Loucy (cell line): ENCODE data around the gene LILRB2.
"Not testable (repeated sequence)": the region's sequence is repeated elsewhere in the genome, so short reads cannot be mapped to it uniquely, and the experiment has no call there.

Experiments used
- H2AFZ ChIP-seq: fragments of 200-600 bp; sonication (generic); 2 replicates; pipeline ENCODE4 v1.6.0; 2016; ENCODE audit warnings: antibody characterized with exemption, mild to moderate bottlenecking, low read length, moderate library complexity
- H3F3A ChIP-seq: fragments of 200-600 bp; 2 replicates; pipeline ENCODE4 v1.6.0; 2016; ENCODE audit warnings: antibody characterized with exemption, low read depth, mild to moderate bottlenecking
- H3K27me3 ChIP-seq: fragments of 200-600 bp; sonication (generic); 2 replicates; pipeline ENCODE4 v1.6.1; 2014; ENCODE audit warnings: low read length, mild to moderate bottlenecking; ENCODE audit not compliant: insufficient read depth, poor library complexity, severe bottlenecking
- H3K36me3 ChIP-seq: fragments of 200-600 bp; sonication (generic); 2 replicates; pipeline ENCODE4 v1.6.1; 2016; ENCODE audit warnings: low read length; ENCODE audit not compliant: insufficient read depth
- H3K4me1 ChIP-seq: fragments of 200-600 bp; sonication (generic); 2 replicates; pipeline ENCODE4 v1.5.1; 2014; ENCODE audit warnings: low read length, mild to moderate bottlenecking; ENCODE audit not compliant: insufficient read depth, poor library complexity, severe bottlenecking
- H3K4me2 ChIP-seq: fragments of 200-600 bp; sonication (generic); 2 replicates; pipeline ENCODE4 v1.6.0; 2014; ENCODE audit warnings: antibody characterized with exemption, low read length, low read depth, mild to moderate bottlenecking; ENCODE audit not compliant: poor library complexity, severe bottlenecking
- H3K4me3 ChIP-seq: fragments of 200-600 bp; sonication (generic); 2 replicates; pipeline ENCODE4 v1.5.1; 2014; ENCODE audit warnings: low read length, mild to moderate bottlenecking, mixed read lengths; ENCODE audit not compliant: poor library complexity, severe bottlenecking
- H3K79me2 ChIP-seq: fragments of 200-600 bp; sonication (generic); 2 replicates; pipeline ENCODE4 v1.6.1; 2014; ENCODE audit warnings: low read length; ENCODE audit not compliant: insufficient read depth
- H3K9ac ChIP-seq: fragments of 200-600 bp; sonication (generic); 2 replicates; pipeline ENCODE4 v1.6.0; 2014; ENCODE audit warnings: mild to moderate bottlenecking, low read depth, low read length, moderate library complexity; ENCODE audit not compliant: poor library complexity, severe bottlenecking
- H3K9me2 ChIP-seq: fragments of 200-600 bp; sonication (generic); replicated peaks from 2 replicates; pipeline ENCODE4 v1.6.1; 2016; ENCODE audit warnings: low read depth, low read length, mixed read lengths
- H3K9me3 ChIP-seq: fragments of 200-600 bp; sonication (generic); 2 replicates; pipeline ENCODE4 v1.6.1; 2014; ENCODE audit warnings: mild to moderate bottlenecking, antibody characterized with exemption, low read length, low read depth; ENCODE audit not compliant: insufficient read depth
- H4K20me1 ChIP-seq: fragments of 200-600 bp; sonication (generic); 2 replicates; pipeline ENCODE4 v1.6.0; 2014; ENCODE audit warnings: antibody characterized with exemption, low read length, mild to moderate bottlenecking; ENCODE audit not compliant: insufficient read depth, poor library complexity, severe bottlenecking
- CTCF ChIP-seq: fragments of 200-600 bp; sonication (generic); conservative IDR thresholded peaks from 2 replicates; pipeline ENCODE4 v1.5.1; 2014; ENCODE audit warnings: mild to moderate bottlenecking, antibody characterized with exemption, low read length
- EZH2phosphoT487 ChIP-seq: fragments of 200-600 bp; IDR thresholded peaks from 2 replicates; pipeline ENCODE4 v1.6.1; 2018; ENCODE audit warnings: antibody characterized with exemption, mild to moderate bottlenecking, moderate library complexity, borderline replicate concordance

The LILRB2 gene

DNA sequence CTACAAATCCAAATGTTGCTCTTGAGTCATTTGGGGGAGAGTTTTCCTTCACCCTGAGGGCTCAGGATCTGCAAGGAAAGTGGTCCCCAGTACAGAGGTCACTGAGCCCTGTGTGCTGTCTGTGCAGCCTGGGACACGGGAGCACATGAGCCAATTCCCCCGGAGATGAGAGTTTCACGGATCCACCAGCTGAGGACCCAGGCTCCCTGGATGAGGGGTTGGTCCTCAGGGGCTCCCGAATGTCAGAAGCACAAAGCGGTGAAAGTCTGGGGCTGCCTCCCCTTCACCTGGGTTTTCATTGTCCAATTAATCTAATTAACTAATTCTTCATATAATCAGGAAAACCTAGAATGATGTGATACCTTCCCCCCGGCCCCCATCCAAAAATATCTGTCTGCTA is 13.6 kb upstream of the LILRB2 start:
- Histone ChIP-seq H3K9ac (no peak overlapping the region), H3K79me2 (no peaks in the 10 kb centered on the region), H3F3A (no peaks in the 10 kb centered on the region), H3K4me1 (no peaks in the 10 kb centered on the region), H4K20me1 (no peaks in the 10 kb centered on the region), H3K9me3 (no peaks in the 10 kb centered on the region), H3K4me2 (no peak overlapping the region), H3K4me3 (no peak overlapping the region), H3K9me2 (no peaks in the 10 kb centered on the region), H3K36me3 (no peaks in the 10 kb centered on the region), H2AFZ (no peak overlapping the region), H3K27me3 (no peaks in the 10 kb centered on the region)
- no peak for TF ChIP-seq CTCF
- no peak for TF ChIP-seq EZH2phosphoT487

GRCh38 chr19:54289160-54289559 is 8.2 kb upstream of the LILRB2 start:
- not testable (repeated sequence) for H3K9me2 ChIP-seq, H2AFZ ChIP-seq, H4K20me1 ChIP-seq, H3K27me3 ChIP-seq, H3K9me3 ChIP-seq, H3F3A ChIP-seq, H3K9ac ChIP-seq, H3K79me2 ChIP-seq, H3K36me3 ChIP-seq, H3K4me3 ChIP-seq, H3K4me2 ChIP-seq
- H3K4me1 ChIP-seq: peaks cover 25% of the 10 kb centered on the region

- peaks cover 42% of the 10 kb centered on the region for H3K4me1 ChIP-seq
- H3K9me2 ChIP-seq: no peaks in the 10 kb centered on the region
- H3K36me3 ChIP-seq: no peaks in the 10 kb centered on the region
- H4K20me1 ChIP-seq: no peaks in the 10 kb centered on the region
- H3K79me2 ChIP-seq: no peaks in the 10 kb centered on the region
- no peaks in the 10 kb centered on the region for H3K27me3 ChIP-seq
- TF ChIP-seq EZH2phosphoT487: no peak
- no peak for TF ChIP-seq CTCF
- H2AFZ ChIP-seq: no peak overlapping the region
- H3K4me3 ChIP-seq: no peak overlapping the region
- no peak overlapping the region for H3K9ac ChIP-seq
- no peak overlapping the region for H3K4me2 ChIP-seq
- no peaks in the 10 kb centered on the region for H3K9me3 ChIP-seq
- H3F3A ChIP-seq: no peaks in the 10 kb centered on the region
Measured at GRCh38 chr19:54287456-54287855, 6.5 kb upstream of the LILRB2 start.

DNA sequence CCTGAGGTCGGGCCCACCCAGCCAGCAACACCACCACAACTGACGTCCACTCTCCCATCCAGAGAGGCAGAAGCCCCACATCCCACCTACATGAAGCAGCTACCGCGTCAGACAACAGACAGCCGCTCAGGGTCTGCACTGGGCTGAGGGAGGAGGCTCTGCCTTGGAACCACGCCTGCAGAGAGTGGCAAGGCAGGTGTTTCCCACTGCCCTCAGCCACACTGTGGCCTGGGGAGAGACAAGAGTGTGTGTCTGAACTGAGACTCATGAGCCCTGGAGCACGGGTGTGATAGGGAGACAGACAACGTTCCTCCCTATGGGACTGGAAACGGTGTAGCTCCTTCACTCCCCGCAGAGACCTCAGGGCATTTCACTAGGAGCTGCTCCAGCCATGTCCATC is 5.4 kb upstream of the LILRB2 start:
- not testable (repeated sequence) for H3K79me2 ChIP-seq, H3K9me2 ChIP-seq, H2AFZ ChIP-seq, H3K36me3 ChIP-seq, H3K4me2 ChIP-seq, H4K20me1 ChIP-seq, H3K4me3 ChIP-seq, H3K9me3 ChIP-seq, H3K27me3 ChIP-seq, H3F3A ChIP-seq
- Histone ChIP-seq H3K4me1 (peaks cover 48% of the 10 kb centered on the region), H3K9ac (peak overlapping the region; percentile 39)

GRCh38 chr19:54285427-54286056 is 4.6 kb upstream of the LILRB2 start:
- H3K27me3 ChIP-seq, H3K9me2 ChIP-seq, H3K36me3 ChIP-seq, H3K9me3 ChIP-seq, H3F3A ChIP-seq, H4K20me1 ChIP-seq, H3K79me2 ChIP-seq: not testable (repeated sequence)
- Histone ChIP-seq H2AFZ (0 out of 2 replicates have a peak overlapping the region, but pooled peaks have one; percentile 33), H3K4me1 (peaks cover 48% of the 10 kb centered on the region), H3K4me2 (peak overlapping the region; percentile 50), H3K4me3 (peak overlapping the region; percentile 9), H3K9ac (peak overlapping the region; percentile 41)
